ENCODE data around the gene OLFM1.
"Not testable (repeated sequence)": the region's sequence is repeated elsewhere in the genome, so short reads cannot be mapped to it uniquely, and the experiment has no call there.

Gene OLFM1

DNA sequence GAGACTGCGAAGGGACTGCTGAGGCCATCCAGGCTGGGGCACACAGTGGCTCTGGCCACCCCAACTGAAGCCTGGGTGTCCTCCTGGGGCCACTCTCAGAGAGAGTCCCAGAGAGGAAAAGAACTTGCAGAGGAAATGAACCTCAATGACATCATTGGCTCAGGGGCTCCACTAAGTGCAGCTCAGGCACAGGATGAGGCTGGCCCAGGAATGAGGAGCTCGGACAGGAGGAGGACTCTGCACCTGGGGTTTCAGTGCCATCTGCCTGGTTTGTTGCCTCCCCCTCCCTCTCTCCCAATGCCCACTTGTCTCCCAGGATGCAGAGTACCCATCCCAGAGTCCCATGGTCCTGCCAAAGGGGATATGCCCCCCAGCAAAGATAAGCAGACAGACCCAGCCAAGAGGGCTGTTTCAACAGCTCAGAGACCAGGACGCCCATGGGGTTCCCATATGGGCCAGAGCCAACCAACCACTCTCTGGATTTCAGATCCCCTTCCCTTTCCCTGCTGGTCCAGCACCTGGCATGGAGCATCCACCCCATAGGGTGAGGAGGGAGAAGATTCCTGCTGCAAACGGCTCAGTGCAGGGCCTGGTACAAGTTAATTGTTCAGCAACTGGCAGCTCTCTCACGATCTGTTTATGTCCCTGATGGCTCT is 26.9 kb upstream of the OLFM1 start:
- DNase-seq: no peak

GRCh38 chr9:135061441-135061840 is 26.0 kb upstream of the OLFM1 start:
- no peak for DNase-seq

DNA sequence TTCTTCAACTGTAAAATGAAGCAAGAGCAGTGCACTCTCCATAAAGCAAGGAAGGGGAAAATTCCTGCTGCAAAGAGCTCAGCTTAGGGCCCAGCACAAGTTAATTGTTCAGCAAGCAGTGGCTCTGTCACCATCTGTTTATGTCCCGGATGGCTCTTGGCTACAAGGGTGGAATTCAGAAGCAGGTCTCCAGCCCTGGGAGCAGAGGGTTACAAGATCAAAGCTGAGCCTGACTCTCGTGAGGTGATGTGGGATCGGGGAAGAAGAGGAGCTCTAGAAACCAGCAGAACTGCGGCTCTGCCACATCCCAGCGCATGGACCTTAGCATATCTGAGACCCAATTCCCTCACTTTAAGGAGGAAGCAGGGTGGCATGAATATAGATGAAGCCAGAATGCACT is 25.2 kb upstream of the OLFM1 start:
- DNase-seq: no peak

DNA sequence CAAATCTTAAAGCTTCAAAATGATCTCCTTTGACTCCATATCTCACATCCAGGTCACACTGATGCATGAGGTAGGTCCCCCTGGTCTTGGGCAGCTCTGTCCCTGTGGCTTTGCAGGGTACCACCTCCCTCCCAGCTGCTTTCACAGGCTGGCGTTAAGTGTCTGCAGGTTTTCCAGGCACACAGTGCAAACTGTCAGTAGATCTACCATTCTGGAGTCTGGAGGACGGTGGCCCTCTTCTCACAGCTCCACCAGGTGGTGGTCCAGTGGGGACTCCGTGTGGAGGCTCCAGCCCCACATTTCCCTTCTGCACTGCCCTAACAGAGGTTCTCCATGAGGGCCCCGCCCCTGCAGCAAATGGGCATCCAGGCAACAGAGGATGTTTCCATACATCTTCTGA is 24.0 kb upstream of the OLFM1 start:
- not testable (repeated sequence) for DNase-seq

GRCh38 chr9:135063888-135064287 is 23.6 kb upstream of the OLFM1 start:
- DNase-seq: not testable (repeated sequence)

- DNase-seq: no peak
Measured at GRCh38 chr9:135065151-135065550, 22.3 kb upstream of the OLFM1 start.

- DNase-seq: no peak
Measured at GRCh38 chr9:135065804-135066203, 21.7 kb upstream of the OLFM1 start.

DNA sequence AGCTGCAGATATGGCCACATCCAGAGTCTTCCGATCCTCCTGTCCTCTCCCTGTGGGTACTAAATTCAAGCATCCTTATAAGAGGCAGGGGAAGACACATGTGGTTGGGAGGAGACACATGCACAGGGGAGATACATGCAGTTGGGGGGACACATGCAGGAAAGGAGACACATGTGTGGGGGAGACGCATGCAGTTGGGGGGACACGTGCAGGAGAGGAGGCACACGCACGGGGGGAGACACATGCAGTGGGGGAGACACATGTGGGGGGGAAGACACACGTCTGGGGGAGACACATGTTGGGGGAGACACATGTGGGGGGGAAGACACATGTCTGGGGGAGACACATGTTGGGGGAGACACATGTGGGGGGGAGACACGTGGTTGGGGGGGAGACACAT is 21.2 kb upstream of the OLFM1 start:
- DNase-seq: no peak

- DNase-seq: no peak
Measured at GRCh38 chr9:135067096-135067710, 20.3 kb upstream of the OLFM1 start.

DNA sequence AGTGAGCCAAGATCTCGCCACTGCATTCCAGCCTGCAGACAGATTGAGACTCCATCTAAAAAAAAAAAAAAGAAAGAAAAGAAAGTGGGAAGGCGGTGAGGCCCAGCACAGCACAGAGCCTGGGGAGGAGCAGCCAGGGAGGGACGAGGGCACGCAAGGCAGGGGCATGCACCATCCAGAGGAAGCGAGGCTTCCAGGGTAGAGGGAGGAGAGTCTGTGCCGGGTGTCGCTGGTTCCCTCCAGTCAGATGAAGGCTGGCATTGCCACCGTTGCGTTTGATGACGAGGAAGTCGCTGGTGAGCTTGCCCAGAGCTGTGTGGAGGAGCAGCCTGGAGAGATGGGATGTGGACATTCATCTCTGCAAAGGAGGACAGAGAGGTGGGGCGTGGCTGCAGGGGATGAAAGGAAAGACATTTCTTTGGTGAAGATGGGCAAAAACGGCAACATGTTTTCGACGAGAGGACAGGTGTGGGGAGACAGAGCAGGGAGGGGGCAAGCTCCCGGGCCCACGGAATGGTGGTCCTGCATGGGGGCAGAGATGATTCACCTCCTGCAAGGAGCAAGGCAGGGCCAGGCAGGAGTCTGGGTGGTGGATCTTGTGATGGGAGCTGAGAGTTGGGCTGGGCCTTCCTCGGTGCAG is 18.6 kb upstream of the OLFM1 start:
- no peak for DNase-seq

GRCh38 chr9:135069558-135070197 is 17.8 kb upstream of the OLFM1 start:
- no peak for DNase-seq

GRCh38 chr9:135070198-135070951 is 17.1 kb upstream of the OLFM1 start:
- no peak for DNase-seq

- no peak for DNase-seq
Measured at GRCh38 chr9:135070964-135071735, 16.3 kb upstream of the OLFM1 start.

- DNase-seq: no peak
Measured at GRCh38 chr9:135073081-135073740, 14.3 kb upstream of the OLFM1 start.

DNA sequence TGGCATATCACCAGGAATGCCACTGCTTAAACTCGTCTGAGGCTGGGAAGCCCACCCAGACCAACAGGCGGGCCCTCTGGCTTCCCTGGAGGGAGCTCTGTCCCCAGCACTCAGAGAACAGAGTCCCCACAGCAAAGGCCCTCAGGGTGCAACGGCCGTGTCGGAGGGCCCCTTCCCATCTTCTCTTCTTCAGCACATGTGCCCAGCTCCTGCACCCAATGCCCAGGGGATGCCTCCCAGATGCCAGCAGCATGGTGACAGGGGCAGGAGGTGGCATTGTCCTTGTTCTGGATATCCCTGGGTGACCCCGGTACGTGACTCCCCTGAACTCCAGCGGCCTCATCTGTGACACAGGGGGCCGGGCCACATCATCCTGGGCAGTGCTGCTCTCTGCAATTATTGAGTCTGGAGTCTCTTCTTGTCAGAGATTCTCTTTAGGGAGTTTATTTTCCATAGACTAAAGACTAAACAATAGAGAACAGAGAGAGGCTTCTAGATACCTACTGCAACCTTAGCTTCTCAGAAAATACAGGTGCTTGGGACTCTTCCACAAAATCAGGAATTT is 13.6 kb upstream of the OLFM1 start:
- no peak for DNase-seq

DNA sequence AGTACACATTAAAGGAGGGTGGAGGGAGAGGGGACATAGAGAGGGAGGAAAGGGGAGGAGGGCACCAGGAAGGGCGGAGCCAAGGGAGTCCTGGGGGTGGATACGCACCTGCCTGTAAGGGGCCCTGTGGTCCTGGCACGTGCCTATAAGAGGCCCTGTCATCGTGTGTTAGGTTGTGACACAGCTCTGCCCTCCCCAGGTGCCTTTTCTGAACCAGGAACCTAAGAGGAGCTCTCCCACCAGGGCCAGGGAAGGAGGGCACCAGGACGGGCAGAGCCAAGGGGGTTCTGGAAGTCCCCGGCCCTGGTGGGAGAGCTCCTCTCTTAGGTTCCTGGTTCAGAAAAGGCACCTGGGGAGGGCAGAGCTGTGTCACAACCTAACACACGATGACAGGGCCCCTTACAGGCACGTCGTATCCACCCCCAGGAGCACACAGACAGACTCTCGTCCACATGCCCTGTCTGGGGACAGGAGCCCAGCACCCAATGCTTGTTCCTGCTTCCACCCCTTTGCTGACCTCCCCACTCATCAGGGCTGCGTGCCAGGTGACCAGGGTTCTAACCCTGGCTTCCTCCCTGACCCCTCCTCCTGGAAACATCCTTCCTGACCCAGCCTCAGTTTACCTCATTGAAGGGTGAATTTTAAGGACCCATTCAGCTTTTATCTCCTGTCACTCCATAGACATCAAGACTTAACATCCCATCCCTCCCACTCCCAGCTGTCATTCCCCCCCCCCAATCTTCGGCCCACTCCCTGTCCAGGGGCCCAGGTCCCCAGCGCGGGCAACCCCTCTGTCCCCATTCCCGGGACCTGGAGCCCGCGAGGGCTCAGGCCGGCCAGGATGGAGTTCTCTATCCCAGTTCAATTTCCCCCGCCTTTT is 12.9 kb upstream of the OLFM1 start:
- DNase-seq: no peak

DNA sequence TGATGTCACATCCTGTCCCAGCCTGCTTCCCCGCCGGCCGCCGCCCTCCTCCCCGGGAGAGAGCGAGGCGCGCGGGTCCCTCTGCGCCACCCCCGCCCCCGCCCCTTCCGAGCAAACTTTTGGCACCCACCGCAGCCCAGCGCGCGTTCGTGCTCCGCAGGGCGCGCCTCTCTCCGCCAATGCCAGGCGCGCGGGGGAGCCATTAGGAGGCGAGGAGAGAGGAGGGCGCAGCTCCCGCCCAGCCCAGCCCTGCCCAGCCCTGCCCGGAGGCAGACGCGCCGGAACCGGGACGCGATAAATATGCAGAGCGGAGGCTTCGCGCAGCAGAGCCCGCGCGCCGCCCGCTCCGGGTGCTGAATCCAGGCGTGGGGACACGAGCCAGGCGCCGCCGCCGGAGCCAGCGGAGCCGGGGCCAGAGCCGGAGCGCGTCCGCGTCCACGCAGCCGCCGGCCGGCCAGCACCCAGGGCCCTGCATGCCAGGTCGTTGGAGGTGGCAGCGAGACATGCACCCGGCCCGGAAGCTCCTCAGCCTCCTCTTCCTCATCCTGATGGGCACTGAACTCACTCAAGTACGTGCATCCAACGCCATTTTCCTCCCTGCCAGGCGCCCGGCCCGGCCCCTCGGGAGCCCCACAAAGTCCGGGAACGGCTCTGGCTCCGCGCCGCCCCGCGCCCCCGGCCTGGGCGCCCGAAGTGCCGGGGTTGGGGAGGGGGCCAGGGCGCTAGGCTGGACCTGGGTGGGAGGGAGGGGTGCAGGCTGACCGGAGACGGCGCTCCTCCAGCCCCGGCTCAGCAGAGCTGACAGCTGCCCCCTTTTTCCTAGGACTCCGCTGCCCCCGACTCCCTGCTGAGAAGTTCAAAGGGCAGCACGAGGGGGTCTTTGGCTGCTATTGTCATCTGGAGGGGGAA is 12.0 kb upstream of the OLFM1 start:
- no peak for DNase-seq

- no peak for DNase-seq
Measured at GRCh38 chr9:135076143-135076875, 11.2 kb upstream of the OLFM1 start.

All from NK-92 treated with Interleukin-12 subunit alpha and Interleukin-12 subunit beta, amount 100 ng/mL, for 24 hours (cell line).